Activated T-cell treated with anti-CD3 and anti-CD28 coated beads, Interleukin-2, amount 50 U/mL, for 72 hours (primary cell): ENCODE results near the gene ILDR2. TPM values are rescaled to one million over a fixed set of nuclear protein-coding genes. Genes with fewer than 3 reads are reported as not detected.

ENCODE experiments used
- ATAC-seq, 2 donors: fragments of 150-1000 bp; cut with Tn5 transposase; replicated peaks in 1 of 2; 2 replicates each; pipeline ENCODE4 v1.10.0; 2021; ENCODE audit warnings: moderate library complexity in 2 of 2, mild to moderate bottlenecking in 1 of 2
- DNase-seq, 2 donors: peaks; one replicate each; pipeline ENCODE4 v3.0.0; 2021 to 2022; ENCODE audit warnings: mixed read lengths in 1 of 2
- H3K27ac Mint-ChIP-seq: one replicate; pipeline ENCODE4 v1.8.0; 2022; ENCODE audit warnings: mild to moderate bottlenecking, moderate library complexity, mixed read lengths
- H3K27me3 Mint-ChIP-seq: one replicate; pipeline ENCODE4 v1.8.0; 2022; ENCODE audit warnings: low read depth, mixed read lengths
- H3K36me3 Mint-ChIP-seq, 2 donors: one replicate each; pipeline ENCODE4 v1.8.0; 2022; ENCODE audit warnings: mixed read lengths in 2 of 2, mild to moderate bottlenecking in 1 of 2; ENCODE audit not compliant: insufficient read depth in 2 of 2
- H3K4me1 Mint-ChIP-seq: one replicate; pipeline ENCODE4 v1.8.0; 2022; ENCODE audit warnings: low read depth, mixed read lengths
- H3K4me3 Mint-ChIP-seq, 2 donors: one replicate each; pipeline ENCODE4 v1.8.0; 2022; ENCODE audit warnings: mild to moderate bottlenecking in 2 of 2, mixed read lengths in 2 of 2, moderate library complexity in 2 of 2
- H3K9me3 Mint-ChIP-seq, 2 donors: one replicate each; pipeline ENCODE4 v1.8.0; 2022; ENCODE audit warnings: mixed read lengths in 2 of 2
- total RNA-seq, 2 donors: library from RNA; stranded (reverse); gene quantifications; one replicate each; pipeline ENCODE4 v1.2.3, GENCODE V29; 2022

ILDR2 gene
- total RNA-seq, 2 donors from 2014 or later: 15.8 to 18.5 TPM

DNA sequence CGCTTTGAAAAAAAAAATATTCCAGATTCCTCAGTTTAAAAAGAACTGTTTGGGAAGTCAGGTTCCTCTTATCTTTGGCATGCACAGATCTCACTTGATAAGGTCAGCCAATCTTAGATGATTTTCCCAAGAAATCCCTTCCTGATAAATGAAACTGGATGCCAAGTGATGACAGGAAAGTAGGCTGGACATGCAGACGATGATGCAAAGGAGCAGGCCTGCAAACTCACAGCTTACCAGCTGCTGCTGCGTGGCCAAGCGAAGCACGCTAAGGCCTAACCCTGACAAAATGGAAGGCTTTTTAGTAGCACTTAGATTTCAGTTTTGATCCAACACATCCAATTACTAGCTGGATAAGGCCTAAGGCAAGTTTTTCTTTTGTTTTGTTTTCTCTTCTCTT, 109.4 kb downstream of the ILDR2 start:
- no peaks in the 10 kb centered on the region for H3K27me3 Mint-ChIP-seq
- peaks cover 7 to 21% of the 10 kb centered on the region in 2 donors for H3K36me3 Mint-ChIP-seq
- no peak overlapping the region for H3K4me3 Mint-ChIP-seq
- DNase-seq (no peak), ATAC-seq (no peak)
- no peak overlapping the region for H3K27ac Mint-ChIP-seq
- H3K4me1 Mint-ChIP-seq: peaks cover 31% of the 10 kb centered on the region
- no peaks in the 10 kb centered on the region for H3K9me3 Mint-ChIP-seq

DNA sequence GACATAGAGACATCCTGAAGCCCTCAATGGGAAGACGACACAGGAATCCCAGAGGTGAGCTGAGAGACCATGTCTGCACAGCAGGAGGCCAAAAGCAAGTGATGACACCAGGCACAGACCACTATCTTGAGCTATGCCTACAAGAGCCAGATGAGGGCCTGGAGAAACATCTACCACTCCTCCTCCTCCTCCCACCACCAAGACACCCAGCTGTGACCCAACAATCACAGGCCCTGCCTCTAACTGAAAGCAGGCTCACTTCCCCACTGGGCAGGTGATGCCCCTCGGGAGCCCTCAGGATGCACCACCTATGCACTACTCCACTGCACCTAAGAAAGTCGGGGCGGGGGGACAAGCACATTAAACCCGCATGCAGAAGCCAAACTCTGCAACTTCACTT, 115.7 kb downstream of the ILDR2 start:
- Mint-ChIP-seq H3K36me3 (peaks cover 8 to 31% of the 10 kb centered on the region in 2 donors), H3K4me3 (no peak overlapping the region), H3K9me3 (no peaks in the 10 kb centered on the region), H3K4me1 (peaks cover 4% of the 10 kb centered on the region), H3K27me3 (no peaks in the 10 kb centered on the region), H3K27ac (peak overlapping the region; percentile 64)
- no peak for DNase-seq
- ATAC-seq: no peak

DNA sequence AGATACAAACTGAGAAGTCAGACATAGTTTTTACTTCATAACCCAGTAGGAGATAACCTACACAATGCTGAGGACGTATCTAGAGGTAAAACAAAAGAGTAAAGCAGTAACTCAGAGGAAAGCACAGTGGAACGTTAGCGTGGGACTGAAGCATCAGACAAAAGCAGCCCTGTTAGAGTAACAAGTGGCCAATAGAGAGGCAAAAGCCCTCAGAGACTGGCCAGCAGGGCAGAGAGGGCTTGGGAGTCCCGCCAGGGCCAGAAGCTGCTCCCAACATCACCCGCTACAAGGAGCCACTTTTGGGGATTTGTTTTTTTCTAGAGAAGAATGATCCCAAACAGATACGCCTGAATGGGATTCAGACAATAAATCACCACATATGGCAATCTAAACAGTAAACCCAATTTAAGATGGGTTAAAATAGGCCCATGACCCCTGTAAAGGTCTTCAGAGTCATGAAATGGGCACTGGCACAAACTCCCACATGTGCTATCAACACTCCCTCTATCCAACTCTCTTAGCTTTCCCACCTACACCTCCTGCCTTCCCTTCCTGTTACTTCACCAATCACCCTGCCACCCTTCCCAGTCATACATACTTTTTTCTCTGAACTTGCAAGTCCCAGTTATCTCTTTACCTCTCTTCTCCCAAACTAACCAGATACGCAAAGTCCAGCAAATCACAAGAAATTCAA, 116.5 kb downstream of the ILDR2 start:
- peaks cover 6 to 35% of the 10 kb centered on the region in 2 donors for H3K36me3 Mint-ChIP-seq
- no peak for ATAC-seq

More for the DNA sequence above, 116.5 kb downstream of the ILDR2 start:
- H3K27me3 Mint-ChIP-seq: no peaks in the 10 kb centered on the region
- H3K4me1 Mint-ChIP-seq: peaks cover 4% of the 10 kb centered on the region
- no peak overlapping the region for H3K4me3 Mint-ChIP-seq
- no peak for DNase-seq
- peak overlapping the region; percentile 62 for H3K27ac Mint-ChIP-seq
- no peaks in the 10 kb centered on the region for H3K9me3 Mint-ChIP-seq

Other genes starting within 250 kb of the ILDR2 start
- gene POGK, start 136.1 kb downstream of the ILDR2 start, total RNA-seq: 10 to 100 TPM; 50.6 to 51.7 TPM
- gene TADA1, start 99.3 kb downstream of the ILDR2 start, total RNA-seq: 10 to 100 TPM; 17.3 to 17.9 TPM
- under 1 TPM in 1 of 2 donors, not detected in 1; 0.60 TPM for gene MAEL, start 13.7 kb upstream of the ILDR2 start, total RNA-seq
- gene GPA33, start 114.8 kb upstream of the ILDR2 start, total RNA-seq: 1 to 10 TPM; 2.6 to 5.2 TPM
- gene STYXL2, start 118.5 kb upstream of the ILDR2 start, total RNA-seq: under 1 TPM; 0.07 to 0.24 TPM
- 10 to 100 TPM; 29.4 to 39.6 TPM for gene POU2F1, start 245.3 kb upstream of the ILDR2 start, total RNA-seq